ENCODE results near the gene DPAGT1. TPM values are rescaled to one million over a fixed set of nuclear protein-coding genes. Genes with fewer than 3 reads are reported as not detected.
A peak's percentile ranks its signal among the peaks of the same experiment; 100 is the strongest.

DPAGT1 gene
- total RNA-seq, 1 donor from 2014 or later: 33.1 TPM

GRCh38 chr11:119111361-119111925 is 9.8 kb upstream of the DPAGT1 start:
- no peak for TF ChIP-seq CTCF (IDR thresholded peaks at IDR 0.05)
- DNase-seq (no peak), ATAC-seq (ENCODE audit: low read depth) (no peak)
- CTCF ChIA-PET: interaction anchor here (1.2 kb wide), 1 partner anchor 9 kb away, joined by 3 read pairs; no protein-coding TSS in a partner anchor
- peaks cover 43% of the 10 kb centered on the region for H3K36me3 Mint-ChIP-seq (ENCODE audit: low read depth)
- H3K27ac Mint-ChIP-seq: no peak overlapping the region
- H3K9me3 Mint-ChIP-seq: no peaks in the 10 kb centered on the region
- peaks cover 31% of the 10 kb centered on the region for H3K4me1 Mint-ChIP-seq
- POLR2A ChIA-PET: interaction anchor here (0.6 to 1.9 kb wide), 3 partner anchors 9 to 17 kb away, joined by 3 to 7 read pairs (median 3); partner anchors contain the start of gene DPAGT1
- intact Hi-C loops (cut with micrococcal nuclease): no loop called here
- H3K4me3 Mint-ChIP-seq: no peak overlapping the region
- no peaks in the 10 kb centered on the region for H3K27me3 Mint-ChIP-seq

- ChIA-PET POLR2A (interaction anchor here (0.5 to 2.3 kb wide), 2 partner anchors 15 to 227 kb away, joined by 4 to 7 read pairs; partner anchors contain the start of gene CXCR5), CTCF (no interaction called here)
- Mint-ChIP-seq H3K36me3 (ENCODE audit: low read depth) (peaks cover 38% of the 10 kb centered on the region), H3K4me1 (peaks cover 29% of the 10 kb centered on the region), H3K27ac (no peak overlapping the region), H3K27me3 (no peaks in the 10 kb centered on the region), H3K4me3 (no peak overlapping the region), H3K9me3 (no peaks in the 10 kb centered on the region)
- no peak for TF ChIP-seq CTCF (IDR thresholded peaks at IDR 0.05)
- ATAC-seq (ENCODE audit: low read depth): no peak
- intact Hi-C loops (cut with micrococcal nuclease): no loop called here
- no peak for DNase-seq
Measured at GRCh38 chr11:119110439-119110838, 8.8 kb upstream of the DPAGT1 start.

- DNase-seq (no peak), ATAC-seq (ENCODE audit: low read depth) (no peak)
- Mint-ChIP-seq H3K9me3 (no peaks in the 10 kb centered on the region), H3K27ac (no peak overlapping the region), H3K36me3 (ENCODE audit: low read depth) (peaks cover 34% of the 10 kb centered on the region), H3K4me3 (no peak overlapping the region), H3K4me1 (peaks cover 26% of the 10 kb centered on the region), H3K27me3 (no peaks in the 10 kb centered on the region)
- no peak for TF ChIP-seq CTCF (IDR thresholded peaks at IDR 0.05)
- intact Hi-C loops (cut with micrococcal nuclease): no loop called here
- ChIA-PET POLR2A (interaction anchor here (0.5 to 2.3 kb wide), 6 partner anchors 11 to 291 kb away, joined by 3 to 18 read pairs (median 4); partner anchors contain the start of genes CXCR5, HINFP and VPS11), CTCF (no interaction called here)
Measured at GRCh38 chr11:119109843-119110242, 8.2 kb upstream of the DPAGT1 start.

GRCh38 chr11:119108857-119109221 is 7.2 kb upstream of the DPAGT1 start:
- no peaks in the 10 kb centered on the region for H3K27me3 Mint-ChIP-seq
- ATAC-seq (ENCODE audit: low read depth) (no peak), DNase-seq (no peak)
- H3K9me3 Mint-ChIP-seq: no peaks in the 10 kb centered on the region
- POLR2A ChIA-PET: interaction anchor here (0.5 to 2.3 kb wide), 5 partner anchors 12 to 61 kb away, joined by 3 to 18 read pairs (median 4); partner anchors contain the start of genes HINFP and VPS11
- H3K36me3 Mint-ChIP-seq (ENCODE audit: low read depth): peaks cover 30% of the 10 kb centered on the region
- peaks cover 26% of the 10 kb centered on the region for H3K4me1 Mint-ChIP-seq
- H3K4me3 Mint-ChIP-seq: peak overlapping the region; percentile 82
- CTCF ChIA-PET: interaction anchor here (1.1 kb wide), 1 partner anchor 9 kb away, joined by 3 read pairs; no protein-coding TSS in a partner anchor
- no peak for TF ChIP-seq CTCF (IDR thresholded peaks at IDR 0.05)
- no peak overlapping the region for H3K27ac Mint-ChIP-seq
- intact Hi-C loops (cut with micrococcal nuclease): no loop called here

- peak overlapping the region; percentile 21 for H3K27ac Mint-ChIP-seq
- H3K4me3 Mint-ChIP-seq: peak overlapping the region; percentile 82
- peaks cover 29% of the 10 kb centered on the region for H3K4me1 Mint-ChIP-seq
- ChIA-PET POLR2A (interaction anchor here (0.5 to 3.4 kb wide), 6 partner anchors 12 to 108 kb away, joined by 3 to 45 read pairs (median 6); partner anchors contain the start of genes CBL, HINFP and VPS11), CTCF (interaction anchor here (1.1 kb wide), 1 partner anchor 9 kb away, joined by 3 read pairs; no protein-coding TSS in a partner anchor)
- no peaks in the 10 kb centered on the region for H3K9me3 Mint-ChIP-seq
- ATAC-seq (ENCODE audit: low read depth) (no peak), DNase-seq (no peak)
- peaks cover 25% of the 10 kb centered on the region for H3K36me3 Mint-ChIP-seq (ENCODE audit: low read depth)
- no peak for TF ChIP-seq CTCF (IDR thresholded peaks at IDR 0.05)
- intact Hi-C loops (cut with micrococcal nuclease): no loop called here
- no peaks in the 10 kb centered on the region for H3K27me3 Mint-ChIP-seq
Measured at GRCh38 chr11:119108146-119108856, 6.6 kb upstream of the DPAGT1 start.

Data from activated B cell treated with CpG ODN at 0.5 μM for 24 hours (primary cell).